ENCODE measurements around the gene SPEF1.
A peak's percentile ranks its signal among the peaks of the same experiment; 100 is the strongest.

The SPEF1 gene

GRCh38 chr20:3786665-3787323 lies 5.5 kb upstream of the SPEF1 start, which contains the start of gene CENPB:
Gene CENPB (minus strand): TSS chr20:3786740. CDS start chr20:3786483, 257 bp downstream.
- peak; percentile 96 for DNase-seq

- DNase-seq = peak; percentile 75
Measured at GRCh38 chr20:3786126-3786484, 4.9 kb upstream of the SPEF1 start.

- peak; percentile 74 for DNase-seq
Measured at GRCh38 chr20:3785240-3786125, 4.2 kb upstream of the SPEF1 start.

GRCh38 chr20:3784863-3785239 lies 3.6 kb upstream of the SPEF1 start:
- no peak for DNase-seq

GRCh38 chr20:3784216-3784853 lies 3.1 kb upstream of the SPEF1 start:
- DNase-seq = no peak

GRCh38 chr20:3783511-3784195 lies 2.4 kb upstream of the SPEF1 start:
- DNase-seq = peak; percentile 24

DNA sequence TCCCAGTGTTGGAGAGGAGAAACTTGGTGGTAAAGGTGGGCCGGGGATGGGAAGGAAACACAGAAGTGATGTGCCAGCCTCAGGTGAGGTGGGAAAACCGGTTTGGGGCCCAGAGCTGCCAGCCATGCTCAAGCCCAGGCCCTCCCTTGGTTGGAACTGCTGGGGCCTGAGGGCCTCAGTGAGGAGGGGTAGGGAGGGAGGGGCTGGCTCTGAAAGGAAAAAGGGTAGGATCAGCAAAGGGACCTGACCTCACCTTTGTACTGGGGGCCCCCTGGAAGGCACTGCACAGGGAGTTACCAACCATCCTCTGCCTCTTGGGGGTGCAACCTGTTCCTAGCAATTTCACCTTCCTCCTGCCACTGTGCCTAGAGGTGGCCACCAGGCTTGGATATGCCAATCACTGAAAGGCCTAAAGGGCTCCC lies 1.8 kb upstream of the SPEF1 start:
- DNase-seq = no peak

- peak; percentile 48 for DNase-seq
Measured at GRCh38 chr20:3782597-3782996, 1.3 kb upstream of the SPEF1 start.

GRCh38 chr20:3778976-3779375 lies 2.3 kb downstream of the SPEF1 start:
- peak; percentile 20 for DNase-seq

- peak; percentile 65 for DNase-seq
Measured at GRCh38 chr20:3777716-3778629, 3.3 kb downstream of the SPEF1 start.

GRCh38 chr20:3777381-3777715 lies 3.9 kb downstream of the SPEF1 start:
- no peak for DNase-seq

GRCh38 chr20:3775457-3776108 lies 5.7 kb downstream of the SPEF1 start:
- DNase-seq = no peak

DNA sequence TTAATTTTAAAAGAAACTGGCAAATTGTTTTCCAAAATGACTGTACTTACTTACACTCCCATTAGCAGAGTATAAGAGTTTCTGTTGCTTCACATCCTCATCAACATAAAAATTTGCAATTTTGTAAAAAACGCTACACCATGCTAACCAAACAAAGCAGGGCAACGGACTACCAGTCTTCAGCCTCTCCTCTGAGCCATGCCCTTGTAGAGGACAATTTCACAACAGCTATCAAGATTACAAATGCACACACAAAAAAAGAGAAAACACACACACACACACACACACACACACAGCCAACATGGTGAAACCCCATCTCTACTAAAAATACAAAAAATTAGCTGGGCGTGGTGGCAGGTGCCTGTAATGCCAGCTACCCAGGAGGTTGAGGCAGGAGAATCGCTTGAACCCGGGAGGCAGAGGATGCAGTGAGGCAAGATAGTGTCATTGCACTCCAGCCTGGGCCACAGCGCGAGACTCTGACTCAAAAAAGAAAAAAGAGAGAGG lies 9.6 kb downstream of the SPEF1 start:
- no peak for DNase-seq

DNA sequence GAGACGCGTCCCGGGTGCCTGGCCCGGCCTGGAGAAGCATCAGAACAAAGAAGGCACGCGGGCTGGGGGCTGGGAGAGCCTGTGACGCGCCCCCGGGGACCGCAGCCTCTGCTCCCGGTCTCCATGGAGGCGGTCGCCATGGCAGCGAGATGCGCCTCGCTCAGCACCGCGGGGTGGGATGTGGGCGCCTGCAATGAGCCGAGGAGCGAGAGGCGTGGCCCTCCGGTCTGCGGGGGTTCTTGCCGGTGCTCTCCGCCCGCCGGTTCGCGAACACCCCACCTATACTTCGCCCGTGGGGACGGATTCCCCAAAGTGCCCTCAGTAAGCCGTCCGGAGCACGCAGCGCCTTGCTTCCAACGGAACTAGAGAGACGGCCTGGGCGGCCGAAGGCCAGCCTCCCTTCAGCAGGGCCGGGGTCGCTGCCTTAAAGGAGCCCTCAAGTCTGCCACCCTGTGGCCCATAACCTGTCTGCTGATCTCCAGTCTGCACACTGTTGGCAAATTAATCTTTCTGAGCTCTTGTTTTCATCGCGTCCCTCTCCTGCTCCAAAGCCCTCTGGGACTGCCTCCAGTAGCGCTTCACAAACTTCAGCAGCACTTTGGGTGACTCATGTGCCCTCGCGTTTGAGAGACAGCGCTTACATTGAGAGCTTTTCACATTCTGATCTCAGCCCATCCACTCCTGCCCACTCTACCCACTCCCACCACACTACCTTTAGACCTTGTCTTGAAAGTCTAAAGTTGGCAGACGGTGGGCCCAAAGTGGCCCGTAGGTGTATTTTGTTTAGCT lies 12.7 kb downstream of the SPEF1 start:
- DNase-seq = peak; percentile 94

- peak; percentile 100 for DNase-seq
Measured at GRCh38 chr20:3767427-3768341, 13.6 kb downstream of the SPEF1 start, which contains the start of gene ADISSP. Gene ADISSP (minus strand): TSS chr20:3767753. CDS start chr20:3760100, 7,653 bp downstream.

- peak; percentile 49 for DNase-seq
Measured at GRCh38 chr20:3767110-3767426, 14.2 kb downstream of the SPEF1 start.

DNA sequence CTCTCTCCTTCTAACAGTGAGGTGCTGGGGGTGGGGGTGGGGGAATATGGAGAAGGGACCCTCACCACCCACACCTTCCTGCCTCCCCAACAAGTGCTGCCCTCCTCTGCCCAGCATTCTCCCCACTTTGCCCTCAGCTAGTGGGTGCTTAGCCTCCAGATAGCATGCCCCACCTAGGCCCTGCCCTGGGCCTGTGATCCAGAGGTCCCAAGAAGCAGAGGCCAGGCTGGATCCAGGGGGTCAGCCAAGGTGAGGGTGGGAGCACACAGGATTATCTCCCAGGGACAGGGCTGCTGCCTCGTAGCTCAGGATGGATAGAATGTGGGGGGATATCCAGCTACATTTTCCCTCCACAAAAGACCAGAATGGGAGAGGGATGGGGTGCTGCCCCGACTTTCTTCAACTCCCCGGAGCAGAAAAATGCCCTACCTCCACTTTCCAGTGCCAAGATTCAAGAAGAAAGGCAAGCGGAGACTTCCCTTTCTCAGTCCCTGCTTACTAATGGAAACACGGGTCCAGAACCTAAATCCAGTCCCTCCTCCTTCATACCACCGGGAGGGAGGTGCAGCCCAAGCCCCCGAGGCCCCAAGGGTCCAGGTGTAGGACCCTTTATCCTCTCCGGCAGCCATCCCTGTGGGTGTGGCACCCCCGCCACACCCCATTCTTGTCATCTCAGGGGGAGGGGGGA lies 14.7 kb downstream of the SPEF1 start:
- no peak for DNase-seq

GRCh38 chr20:3765171-3765882 lies 15.9 kb downstream of the SPEF1 start:
- DNase-seq = peak; percentile 52
